OCI-LY3 (cell line): ENCODE measurements around the gene FAM174B.

ENCODE experiments used
- H2AFZ ChIP-seq: fragments of 200-600, 300-600 bp; shearing (Covaris generic); 2 replicates; pipeline ENCODE4 v1.6.0; 2014; ENCODE audit warnings: antibody characterized with exemption, low read depth, low read length
- H3K27ac ChIP-seq: fragments of 200-600, 300-600 bp; sonication (generic); 2 replicates; pipeline ENCODE4 v1.5.1; 2014; ENCODE audit warnings: mild to moderate bottlenecking, low read length, moderate library complexity, mixed read lengths
- H3K27me3 ChIP-seq: fragments of 200-600, 300-600 bp; sonication (generic); 2 replicates; pipeline ENCODE4 v1.6.1; 2014; ENCODE audit warnings: low read depth, low read length, mixed read lengths
- H3K36me3 ChIP-seq: fragments of 200-600, 300-600 bp; sonication (generic); replicated peaks from 2 replicates; pipeline ENCODE3; 2014; ENCODE audit warnings: low read depth, low read length, mixed read lengths
- H3K4me1 ChIP-seq: fragments of 300-600, 200-600 bp; sonication (generic); 2 replicates; pipeline ENCODE4 v1.6.1; 2014; ENCODE audit warnings: low read length, mixed read lengths
- H3K4me2 ChIP-seq: fragments of 200-600, 300-600 bp; sonication (generic); 2 replicates; pipeline ENCODE4 v1.6.1; 2014; ENCODE audit warnings: low read length, mixed read lengths
- H3K4me3 ChIP-seq: fragments of 300-600, 200-600 bp; sonication (generic); 2 replicates; pipeline ENCODE4 v1.5.1; 2014; ENCODE audit warnings: antibody characterized with exemption, mild to moderate bottlenecking, low read length, moderate library complexity
- H3K79me2 ChIP-seq: fragments of 300-600, 200-600 bp; shearing (Covaris generic); 2 replicates; pipeline ENCODE4 v1.6.1; 2014; ENCODE audit warnings: mild to moderate bottlenecking, low read length, mixed read lengths
- H3K9ac ChIP-seq: fragments of 300-600, 200-600 bp; shearing (Covaris generic); 2 replicates; pipeline ENCODE4 v1.6.0; 2014; ENCODE audit warnings: mild to moderate bottlenecking, low read length, moderate library complexity
- H3K9me3 ChIP-seq: fragments of 200-600, 300-600 bp; shearing (Covaris generic); 2 replicates; pipeline ENCODE4 v1.6.1; 2014; ENCODE audit warnings: low read length, mixed read lengths; ENCODE audit not compliant: insufficient read depth
- H4K20me1 ChIP-seq: fragments of 200-600, 300-600 bp; sonication (generic); 2 replicates; pipeline ENCODE4 v1.6.1; 2016; ENCODE audit warnings: low read length, mixed read lengths; ENCODE audit not compliant: insufficient read depth
- CTCF ChIP-seq: fragments of 200-600, 300-600 bp; sonication (generic); IDR thresholded peaks from 2 replicates; pipeline ENCODE4 v1.5.1; 2014; ENCODE audit warnings: antibody characterized with exemption, low read length, low read depth
- EZH2phosphoT487 ChIP-seq: fragments of 200-600 bp; shearing (Covaris generic); IDR thresholded peaks from 2 replicates; pipeline ENCODE4 v1.6.1; 2018; ENCODE audit warnings: antibody characterized with exemption, mixed run types, low read depth

FAM174B gene

GRCh38 chr15:92579931-92580470, 75.6 kb downstream of the FAM174B start:
- H3K79me2 ChIP-seq, result no peaks in the 10 kb centered on the region
- no peaks in the 10 kb centered on the region for H3K9me3 ChIP-seq
- H3K27ac ChIP-seq, result no peak overlapping the region
- H4K20me1 ChIP-seq, result no peaks in the 10 kb centered on the region
- TF ChIP-seq EZH2phosphoT487, result no peak
- no peak for TF ChIP-seq CTCF
- no peak overlapping the region for H3K9ac ChIP-seq
- peaks cover 48% of the 10 kb centered on the region for H3K27me3 ChIP-seq
- H2AFZ ChIP-seq, result no peak overlapping the region
- H3K4me1 ChIP-seq, result no peaks in the 10 kb centered on the region
- H3K36me3 ChIP-seq, result no peaks in the 10 kb centered on the region
- no peak overlapping the region for H3K4me3 ChIP-seq
- H3K4me2 ChIP-seq, result no peak overlapping the region

- TF ChIP-seq CTCF, result no peak
- no peak for TF ChIP-seq EZH2phosphoT487
- H3K9ac ChIP-seq, result no peak overlapping the region
- H3K4me2 ChIP-seq, result no peak overlapping the region
- H2AFZ ChIP-seq, result no peak overlapping the region
- H3K79me2 ChIP-seq, result no peaks in the 10 kb centered on the region
- H3K27ac ChIP-seq, result no peak overlapping the region
- H3K36me3 ChIP-seq, result no peaks in the 10 kb centered on the region
- H3K4me3 ChIP-seq, result no peak overlapping the region
- no peaks in the 10 kb centered on the region for H3K9me3 ChIP-seq
- H3K4me1 ChIP-seq, result no peaks in the 10 kb centered on the region
- no peaks in the 10 kb centered on the region for H4K20me1 ChIP-seq
- H3K27me3 ChIP-seq, result peaks cover 48% of the 10 kb centered on the region
Measured at GRCh38 chr15:92579486-92579885, 76.1 kb downstream of the FAM174B start.

GRCh38 chr15:92578096-92578835, 77.3 kb downstream of the FAM174B start:
- H3K4me3 ChIP-seq, result no peak overlapping the region
- H3K9me3 ChIP-seq, result no peaks in the 10 kb centered on the region
- H3K9ac ChIP-seq, result no peak overlapping the region
- no peak overlapping the region for H3K4me2 ChIP-seq
- TF ChIP-seq EZH2phosphoT487, result no peak
- no peak for TF ChIP-seq CTCF
- no peaks in the 10 kb centered on the region for H3K36me3 ChIP-seq
- no peaks in the 10 kb centered on the region for H3K4me1 ChIP-seq
- no peak overlapping the region for H3K27ac ChIP-seq
- no peaks in the 10 kb centered on the region for H3K79me2 ChIP-seq
- H2AFZ ChIP-seq, result no peak overlapping the region
- no peaks in the 10 kb centered on the region for H4K20me1 ChIP-seq
- peaks cover 43% of the 10 kb centered on the region for H3K27me3 ChIP-seq

GRCh38 chr15:92576597-92577200, 78.9 kb downstream of the FAM174B start:
- H3K4me2 ChIP-seq, result no peak overlapping the region
- no peaks in the 10 kb centered on the region for H3K36me3 ChIP-seq
- H3K27me3 ChIP-seq, result peaks cover 44% of the 10 kb centered on the region
- H2AFZ ChIP-seq, result no peak overlapping the region
- TF ChIP-seq EZH2phosphoT487, result no peak
- no peak for TF ChIP-seq CTCF
- H3K9me3 ChIP-seq, result no peaks in the 10 kb centered on the region
- no peaks in the 10 kb centered on the region for H3K4me1 ChIP-seq
- H3K27ac ChIP-seq, result no peak overlapping the region
- no peak overlapping the region for H3K4me3 ChIP-seq
- no peaks in the 10 kb centered on the region for H4K20me1 ChIP-seq
- no peak overlapping the region for H3K9ac ChIP-seq
- no peaks in the 10 kb centered on the region for H3K79me2 ChIP-seq
